Measurements from ENCODE around the gene HAS3.

Gene HAS3

DNA sequence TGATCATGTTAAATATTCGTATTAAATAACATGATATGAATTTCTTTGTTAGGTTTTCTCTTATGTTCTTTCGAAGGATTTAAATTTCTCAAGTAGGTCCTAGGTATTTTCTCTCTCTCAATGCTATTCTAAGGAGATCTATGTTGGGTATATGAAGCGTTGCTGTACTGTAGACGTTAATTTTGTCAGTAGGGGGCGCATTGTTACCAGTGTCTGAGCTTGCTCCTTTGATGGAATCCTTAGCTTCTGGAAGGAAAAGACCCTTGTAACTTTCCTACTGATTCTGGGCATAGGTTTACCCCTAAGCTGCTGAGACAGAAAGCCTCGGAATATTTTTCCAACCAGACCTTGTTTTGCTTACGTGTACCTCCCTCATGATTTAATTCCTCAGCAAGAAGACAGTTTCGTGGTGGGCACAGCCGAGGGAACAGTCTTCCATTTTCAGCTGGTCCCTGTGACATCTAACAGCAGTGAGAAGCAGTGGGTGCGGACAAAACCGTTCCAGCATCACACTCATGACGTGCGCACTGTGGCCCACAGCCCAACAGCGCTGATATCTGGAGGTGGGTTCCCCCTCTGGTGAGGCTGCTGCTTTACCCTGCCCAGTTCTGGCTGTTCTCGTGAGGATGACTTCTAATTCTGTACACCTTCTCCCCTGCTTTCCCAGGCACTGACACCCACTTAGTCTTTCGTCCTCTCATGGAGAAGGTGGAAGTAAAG lies 44.9 kb downstream of the HAS3 start:
- POLR2A ChIA-PET, result interaction anchor here (0.6 to 1.2 kb wide), 3 partner anchors 37 to 162 kb away, joined by 3 to 7 read pairs (median 4); partner anchors contain the start of genes SNTB2 and VPS4A
- H3K4me3 ChIP-seq (ENCODE audit: low read depth, low read length), result no peak overlapping the region
- no peak overlapping the region for H3K27ac ChIP-seq (ENCODE audit: extremely low read depth, low read depth, low read length)
- no peaks in the 10 kb centered on the region for H3K4me1 ChIP-seq (ENCODE audit: control insufficient read depth, insufficient read depth, low read length)
- TF ChIP-seq ZNF654 (tag by site-specific recombination; IDR thresholded peaks at IDR 0.05; ENCODE audit: low read depth), result peak; percentile 93
- no peak for TF ChIP-seq SP2 (tag by site-specific recombination; IDR thresholded peaks at IDR 0.05)
- TF ChIP-seq ZNF112 (tag by site-specific recombination; IDR thresholded peaks at IDR 0.05), result no peak
- TF ChIP-seq, protein P1, sequence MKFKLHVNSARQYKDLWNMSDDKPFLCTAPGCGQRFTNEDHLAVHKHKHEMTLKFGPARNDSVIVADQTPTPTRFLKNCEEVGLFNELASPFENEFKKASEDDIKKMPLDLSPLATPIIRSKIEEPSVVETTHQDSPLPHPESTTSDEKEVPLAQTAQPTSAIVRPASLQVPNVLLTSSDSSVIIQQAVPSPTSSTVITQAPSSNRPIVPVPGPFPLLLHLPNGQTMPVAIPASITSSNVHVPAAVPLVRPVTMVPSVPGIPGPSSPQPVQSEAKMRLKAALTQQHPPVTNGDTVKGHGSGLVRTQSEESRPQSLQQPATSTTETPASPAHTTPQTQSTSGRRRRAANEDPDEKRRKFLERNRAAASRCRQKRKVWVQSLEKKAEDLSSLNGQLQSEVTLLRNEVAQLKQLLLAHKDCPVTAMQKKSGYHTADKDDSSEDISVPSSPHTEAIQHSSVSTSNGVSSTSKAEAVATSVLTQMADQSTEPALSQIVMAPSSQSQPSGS (tag by site-specific recombination; IDR thresholded peaks at IDR 0.05; ENCODE audit: low read depth), result no peak
- peak; percentile 85 for TF ChIP-seq ZNF660 (tag by site-specific recombination; IDR thresholded peaks at IDR 0.05)
- TF ChIP-seq WT1 (tag by site-specific recombination; IDR thresholded peaks at IDR 0.05), result no peak
- TF ChIP-seq REPIN1 (tag by site-specific recombination; IDR thresholded peaks at IDR 0.05; ENCODE audit: low read depth), result no peak
- no peak for TF ChIP-seq GFI1B (tag by site-specific recombination; IDR thresholded peaks at IDR 0.05)
- TF ChIP-seq, protein P2, sequence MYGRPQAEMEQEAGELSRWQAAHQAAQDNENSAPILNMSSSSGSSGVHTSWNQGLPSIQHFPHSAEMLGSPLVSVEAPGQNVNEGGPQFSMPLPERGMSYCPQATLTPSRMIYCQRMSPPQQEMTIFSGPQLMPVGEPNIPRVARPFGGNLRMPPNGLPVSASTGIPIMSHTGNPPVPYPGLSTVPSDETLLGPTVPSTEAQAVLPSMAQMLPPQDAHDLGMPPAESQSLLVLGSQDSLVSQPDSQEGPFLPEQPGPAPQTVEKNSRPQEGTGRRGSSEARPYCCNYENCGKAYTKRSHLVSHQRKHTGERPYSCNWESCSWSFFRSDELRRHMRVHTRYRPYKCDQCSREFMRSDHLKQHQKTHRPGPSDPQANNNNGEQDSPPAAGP (tag by site-specific recombination; IDR thresholded peaks at IDR 0.05), result no peak
- no peak for TF ChIP-seq SALL2 (tag by site-specific recombination; IDR thresholded peaks at IDR 0.05; ENCODE audit: borderline replicate concordance)
- TF ChIP-seq, protein P3, sequence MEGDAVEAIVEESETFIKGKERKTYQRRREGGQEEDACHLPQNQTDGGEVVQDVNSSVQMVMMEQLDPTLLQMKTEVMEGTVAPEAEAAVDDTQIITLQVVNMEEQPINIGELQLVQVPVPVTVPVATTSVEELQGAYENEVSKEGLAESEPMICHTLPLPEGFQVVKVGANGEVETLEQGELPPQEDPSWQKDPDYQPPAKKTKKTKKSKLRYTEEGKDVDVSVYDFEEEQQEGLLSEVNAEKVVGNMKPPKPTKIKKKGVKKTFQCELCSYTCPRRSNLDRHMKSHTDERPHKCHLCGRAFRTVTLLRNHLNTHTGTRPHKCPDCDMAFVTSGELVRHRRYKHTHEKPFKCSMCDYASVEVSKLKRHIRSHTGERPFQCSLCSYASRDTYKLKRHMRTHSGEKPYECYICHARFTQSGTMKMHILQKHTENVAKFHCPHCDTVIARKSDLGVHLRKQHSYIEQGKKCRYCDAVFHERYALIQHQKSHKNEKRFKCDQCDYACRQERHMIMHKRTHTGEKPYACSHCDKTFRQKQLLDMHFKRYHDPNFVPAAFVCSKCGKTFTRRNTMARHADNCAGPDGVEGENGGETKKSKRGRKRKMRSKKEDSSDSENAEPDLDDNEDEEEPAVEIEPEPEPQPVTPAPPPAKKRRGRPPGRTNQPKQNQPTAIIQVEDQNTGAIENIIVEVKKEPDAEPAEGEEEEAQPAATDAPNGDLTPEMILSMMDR (tag by site-specific recombination; IDR thresholded peaks at IDR 0.05), result peak; percentile 67; the same call in 1 of the 2 replicates
- no peak for TF ChIP-seq PRDM1 (tag by site-specific recombination; IDR thresholded peaks at IDR 0.05)
- TF ChIP-seq ZNF416 (tag by site-specific recombination; IDR thresholded peaks at IDR 0.05), result no peak
- TF ChIP-seq, protein P4, sequence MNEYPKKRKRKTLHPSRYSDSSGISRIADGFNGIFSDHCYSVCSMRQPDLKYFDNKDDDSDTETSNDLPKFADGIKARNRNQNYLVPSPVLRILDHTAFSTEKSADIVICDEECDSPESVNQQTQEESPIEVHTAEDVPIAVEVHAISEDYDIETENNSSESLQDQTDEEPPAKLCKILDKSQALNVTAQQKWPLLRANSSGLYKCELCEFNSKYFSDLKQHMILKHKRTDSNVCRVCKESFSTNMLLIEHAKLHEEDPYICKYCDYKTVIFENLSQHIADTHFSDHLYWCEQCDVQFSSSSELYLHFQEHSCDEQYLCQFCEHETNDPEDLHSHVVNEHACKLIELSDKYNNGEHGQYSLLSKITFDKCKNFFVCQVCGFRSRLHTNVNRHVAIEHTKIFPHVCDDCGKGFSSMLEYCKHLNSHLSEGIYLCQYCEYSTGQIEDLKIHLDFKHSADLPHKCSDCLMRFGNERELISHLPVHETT (tag by site-specific recombination; IDR thresholded peaks at IDR 0.05), result no peak
- TF ChIP-seq, protein P5, sequence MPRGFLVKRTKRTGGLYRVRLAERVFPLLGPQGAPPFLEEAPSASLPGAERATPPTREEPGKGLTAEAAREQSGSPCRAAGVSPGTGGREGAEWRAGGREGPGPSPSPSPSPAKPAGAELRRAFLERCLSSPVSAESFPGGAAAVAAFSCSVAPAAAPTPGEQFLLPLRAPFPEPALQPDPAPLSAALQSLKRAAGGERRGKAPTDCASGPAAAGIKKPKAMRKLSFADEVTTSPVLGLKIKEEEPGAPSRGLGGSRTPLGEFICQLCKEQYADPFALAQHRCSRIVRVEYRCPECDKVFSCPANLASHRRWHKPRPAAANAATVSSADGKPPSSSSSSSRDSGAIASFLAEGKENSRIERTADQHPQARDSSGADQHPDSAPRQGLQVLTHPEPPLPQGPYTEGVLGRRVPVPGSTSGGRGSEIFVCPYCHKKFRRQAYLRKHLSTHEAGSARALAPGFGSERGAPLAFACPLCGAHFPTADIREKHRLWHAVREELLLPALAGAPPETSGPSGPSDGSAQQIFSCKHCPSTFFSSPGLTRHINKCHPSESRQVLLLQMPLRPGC (tag by site-specific recombination; IDR thresholded peaks at IDR 0.05), result no peak
- TF ChIP-seq ZBTB20 (tag by site-specific recombination; IDR thresholded peaks at IDR 0.05), result no peak
- H3K36me3 ChIP-seq (ENCODE audit: control insufficient read depth in 2 of 2, insufficient read depth in 1 of 2, low read length in 2 of 2), result peaks cover 46 to 74% of the 10 kb centered on the region in 2 experiments
- no peaks in the 10 kb centered on the region for H3K9me3 ChIP-seq (ENCODE audit: control insufficient read depth, insufficient read depth, low read depth, low read length)
- CTCF ChIA-PET, result interaction anchor here (0.6 to 6.9 kb wide), 30 partner anchors 8 to 226 kb away, joined by 3 to 104 read pairs (median 4); partner anchors contain the start of genes CHTF8, SNTB2, UTP4 and VPS4A

DNA sequence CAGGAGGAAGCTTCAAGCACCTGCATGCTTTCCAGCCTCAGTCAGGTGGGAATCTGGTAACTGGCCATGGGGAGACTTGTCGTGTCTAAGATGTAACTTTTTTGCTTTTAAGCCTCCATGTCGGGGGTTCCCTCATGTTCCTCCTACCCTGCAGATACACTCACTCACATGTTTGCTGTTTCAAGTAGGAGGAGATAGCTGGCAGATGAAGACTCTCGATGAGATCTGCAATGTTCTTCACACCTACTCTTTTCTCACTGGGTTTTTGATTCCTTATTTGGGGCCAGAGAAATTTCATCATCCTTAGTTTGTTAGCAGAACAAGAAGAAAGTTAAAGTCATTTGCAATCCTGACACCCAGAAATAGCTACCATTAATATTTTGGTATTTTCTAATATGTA lies 51.7 kb downstream of the HAS3 start:
- CTCF ChIA-PET, result interaction anchor here (0.6 to 1.9 kb wide), 4 partner anchors 7 to 567 kb away, joined by 5 to 9 read pairs (median 6); no protein-coding TSS in a partner anchor

More for the DNA sequence above, 51.7 kb downstream of the HAS3 start:
- peaks cover 46 to 83% of the 10 kb centered on the region in 2 experiments for H3K36me3 ChIP-seq (ENCODE audit: control insufficient read depth in 2 of 2, insufficient read depth in 1 of 2, low read length in 2 of 2)
- no peak for TF ChIP-seq SCRT2 (tag by site-specific recombination; IDR thresholded peaks at IDR 0.05)
- no peak for TF ChIP-seq ZFP3 (tag by site-specific recombination; IDR thresholded peaks at IDR 0.05; ENCODE audit: low read depth)
- no peak for TF ChIP-seq GLIS1 (tag by site-specific recombination; IDR thresholded peaks at IDR 0.05)
- no peak for TF ChIP-seq KLF9 (tag by site-specific recombination; IDR thresholded peaks at IDR 0.05; ENCODE audit: low read depth)
- no peak for TF ChIP-seq ZNF266 (tag by site-specific recombination; IDR thresholded peaks at IDR 0.05; ENCODE audit: low read depth)
- TF ChIP-seq ZNF530 (tag by site-specific recombination; IDR thresholded peaks at IDR 0.05; ENCODE audit: low read depth), result no peak
- TF ChIP-seq ZNF2 (tag by site-specific recombination; IDR thresholded peaks at IDR 0.05), result no peak
- no peak for TF ChIP-seq YY2 (tag by site-specific recombination; IDR thresholded peaks at IDR 0.05)
- no peak for TF ChIP-seq ZFP69B (tag by site-specific recombination; IDR thresholded peaks at IDR 0.05)
- no peak overlapping the region for H3K27ac ChIP-seq (ENCODE audit: extremely low read depth, low read depth, low read length)
- POLR2A ChIA-PET, result interaction anchor here (0.6 kb wide), 1 partner anchor 29 kb away, joined by 3 read pairs; no protein-coding TSS in a partner anchor
- no peak overlapping the region for H3K4me3 ChIP-seq (ENCODE audit: low read depth, low read length)
- no peaks in the 10 kb centered on the region for H3K4me1 ChIP-seq (ENCODE audit: control insufficient read depth, insufficient read depth, low read length)
- no peaks in the 10 kb centered on the region for H3K9me3 ChIP-seq (ENCODE audit: control insufficient read depth, insufficient read depth, low read depth, low read length)
